ENCODE data around the gene DOCK9.
A peak's percentile ranks its signal among the peaks of the same experiment; 100 is the strongest.

- TF ChIP-seq CREBBP (IDR thresholded peaks at IDR 0.05; ENCODE audit: low read depth, low read length), result no peak
- TF ChIP-seq ELF1 (tag; IDR thresholded peaks at IDR 0.05), result no peak
- no peak for TF ChIP-seq BHLHE40 (IDR thresholded peaks at IDR 0.05; ENCODE audit: low read length)
- no peak for TF ChIP-seq MAFK (IDR thresholded peaks at IDR 0.05; ENCODE audit: low read length)
- peak; percentile 47 for TF ChIP-seq REST (IDR thresholded peaks at IDR 0.05; ENCODE audit: borderline replicate concordance)
- TF ChIP-seq REST (CRISPR knock-in tag; IDR thresholded peaks at IDR 0.05; ENCODE audit: low read depth), result no peak
- TF ChIP-seq GABPA (tag; conservative IDR thresholded peaks at IDR 0.05; ENCODE audit: low read depth), result no peak
- no peak for TF ChIP-seq POLR2AphosphoS5 (IDR thresholded peaks at IDR 0.05; ENCODE audit: control insufficient read depth, insufficient read depth, low read depth, low read length)
- TF ChIP-seq, protein P1, sequence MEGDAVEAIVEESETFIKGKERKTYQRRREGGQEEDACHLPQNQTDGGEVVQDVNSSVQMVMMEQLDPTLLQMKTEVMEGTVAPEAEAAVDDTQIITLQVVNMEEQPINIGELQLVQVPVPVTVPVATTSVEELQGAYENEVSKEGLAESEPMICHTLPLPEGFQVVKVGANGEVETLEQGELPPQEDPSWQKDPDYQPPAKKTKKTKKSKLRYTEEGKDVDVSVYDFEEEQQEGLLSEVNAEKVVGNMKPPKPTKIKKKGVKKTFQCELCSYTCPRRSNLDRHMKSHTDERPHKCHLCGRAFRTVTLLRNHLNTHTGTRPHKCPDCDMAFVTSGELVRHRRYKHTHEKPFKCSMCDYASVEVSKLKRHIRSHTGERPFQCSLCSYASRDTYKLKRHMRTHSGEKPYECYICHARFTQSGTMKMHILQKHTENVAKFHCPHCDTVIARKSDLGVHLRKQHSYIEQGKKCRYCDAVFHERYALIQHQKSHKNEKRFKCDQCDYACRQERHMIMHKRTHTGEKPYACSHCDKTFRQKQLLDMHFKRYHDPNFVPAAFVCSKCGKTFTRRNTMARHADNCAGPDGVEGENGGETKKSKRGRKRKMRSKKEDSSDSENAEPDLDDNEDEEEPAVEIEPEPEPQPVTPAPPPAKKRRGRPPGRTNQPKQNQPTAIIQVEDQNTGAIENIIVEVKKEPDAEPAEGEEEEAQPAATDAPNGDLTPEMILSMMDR (IDR thresholded peaks at IDR 0.05 in 2 of 3, conservative IDR thresholded peaks at IDR 0.05 in 1 of 3; ENCODE audit: insufficient read depth in 2 of 3, low read depth in 1 of 3, low read length in 3 of 3), result no peak
- TF ChIP-seq HNRNPL (IDR thresholded peaks at IDR 0.05; ENCODE audit: low read depth, low read length), result no peak
Measured at GRCh38 chr13:98959786-98960605, 17.9 kb downstream of the DOCK9 start.

Measured in K562 (cell line).